Lower leg skin (tissue), 4 donors: Measurements from ENCODE around the gene AQP12A. TPM values are rescaled to one million over a fixed set of nuclear protein-coding genes. Genes with fewer than 3 reads are reported as not detected.
"Not testable (repeated sequence)": the region's sequence is repeated elsewhere in the genome, so short reads cannot be mapped to it uniquely, and the experiment has no call there.

ENCODE experiments used
- DNase-seq, 2 donors: peaks; one replicate each; pipeline ENCODE4 v3.0.0-alpha.2; 2019; ENCODE audit warnings: low spot score in 2 of 2
- H3K4me3 ChIP-seq: fragments of 200-600 bp; sonication (generic); 2 replicates; pipeline ENCODE4 v1.5.1; 2017; ENCODE audit warnings: mild to moderate bottlenecking, low read depth; ENCODE audit not compliant: poor library complexity, severe bottlenecking
- POLR2A ChIP-seq, 2 donors: fragments of 450-650 bp; IDR thresholded peaks; one replicate each; pipeline ENCODE4 v1.6.1; 2016 to 2017; ENCODE audit warnings: antibody characterized with exemption in 2 of 2, mild to moderate bottlenecking in 1 of 2, moderate library complexity in 1 of 2
- WGBS, 2 donors: methylation state at CpG; one replicate each; pipeline ENCODE4 v1.1.5; 2018; 5-methylcytosine and 5-hydroxymethylcytosine counted together
- intact Hi-C: fragments of 100-400 bp; cut with DNase I; formaldehyde crosslinking; loops from one replicate; pipeline ENCODE4 v1.15.0; 2023; ENCODE audit warnings: low total_unique reads
- total RNA-seq, 4 donors: library from RNA; depleted of rRNA; stranded (reverse); fragments of >200 nt; gene quantifications; one replicate each; pipeline ENCODE4 v1.1.0, GENCODE V29; 2016
- TF ChIP-seq, protein P1 (sequence below), 3 donors: fragments of 450-650 bp; IDR thresholded peaks; one replicate each; pipeline ENCODE4 v1.5.1; 2016; ENCODE audit warnings: antibody characterized with exemption in 3 of 3, mild to moderate bottlenecking in 3 of 3, moderate library complexity in 2 of 3

Gene AQP12A
- total RNA-seq, 4 donors from 2014 or later = not detected

DNA sequence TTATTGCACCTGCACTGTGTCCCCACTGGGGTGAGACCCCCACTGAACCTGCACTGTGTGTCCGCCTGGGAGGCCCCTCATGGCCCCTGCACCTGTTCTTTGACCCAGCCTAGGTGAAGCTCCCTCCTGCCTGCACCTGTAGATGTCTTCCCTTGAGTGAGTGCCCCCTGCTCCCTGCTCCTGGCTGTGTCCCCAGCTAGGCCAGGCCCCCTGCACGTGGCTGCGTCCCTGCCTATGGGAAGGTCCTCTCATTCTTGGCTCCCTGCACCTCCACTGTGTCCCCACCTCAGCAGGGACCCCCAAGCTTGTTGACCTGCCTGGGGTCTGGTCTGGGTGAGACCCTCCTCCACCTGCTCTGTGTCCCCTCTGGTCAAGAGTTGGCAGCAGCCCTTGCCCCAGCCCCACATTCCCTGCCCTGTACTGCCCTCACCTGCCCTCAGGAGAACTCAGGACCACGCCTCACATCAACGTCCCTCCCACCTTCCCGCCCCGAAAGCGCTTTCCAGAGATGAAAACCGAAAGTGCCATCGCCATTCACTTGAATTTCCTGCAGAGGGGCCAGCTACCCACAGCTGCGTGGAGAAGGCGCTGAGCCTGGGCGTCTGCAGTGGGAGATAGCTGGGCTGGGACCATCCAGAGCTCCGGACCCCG is 8.2 kb upstream of the AQP12A start:
- 64 to 79% methylated on average over 2 of the region's 15 CpGs for WGBS, 2 donors
- intact Hi-C loops, H3K4me3 ChIP-seq: not testable (repeated sequence)
- DNase-seq = peak in 1 of 2 donors; percentile 52

DNA sequence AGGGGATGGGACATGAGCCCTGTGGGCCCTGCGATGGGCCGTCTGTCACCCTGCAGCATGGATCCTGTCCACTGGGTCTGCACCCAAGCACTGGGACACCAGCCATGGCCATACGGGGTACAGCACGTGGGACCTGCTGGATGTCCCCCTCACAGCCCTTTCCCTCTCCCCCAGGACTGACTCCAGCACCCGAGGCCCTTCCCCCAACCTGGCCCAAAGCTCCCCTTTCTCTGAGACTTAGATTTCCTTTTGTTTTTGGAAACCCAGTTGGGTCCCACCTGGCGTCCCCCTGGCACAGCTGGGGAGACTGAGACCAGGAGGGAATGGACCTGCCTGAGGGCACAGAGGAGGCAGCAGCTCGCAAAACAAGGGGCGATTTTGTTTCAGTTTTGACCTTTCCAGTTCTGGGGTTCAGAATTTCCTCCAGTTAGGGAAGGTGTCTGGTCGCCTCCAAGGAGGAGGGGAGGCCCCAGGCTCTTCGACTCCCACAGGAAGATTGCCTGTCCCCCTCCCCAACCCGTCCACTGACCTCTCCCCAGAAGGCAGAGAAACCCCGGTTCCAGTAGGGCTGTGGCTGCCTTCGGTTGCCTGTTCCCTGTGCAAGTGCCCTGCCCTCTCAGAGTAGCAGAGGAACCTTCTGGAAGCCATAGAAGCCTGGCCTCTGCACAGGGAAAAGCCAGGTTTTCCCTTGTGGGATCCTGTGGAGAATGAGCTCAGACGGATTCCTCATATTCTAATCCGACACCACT is 7.5 kb upstream of the AQP12A start:
- intact Hi-C loops, H3K4me3 ChIP-seq: not testable (repeated sequence)
- peak in 1 of 2 donors; percentile 84 for DNase-seq
- 75 to 77% methylated on average over 13 to 14 of the region's 15 CpGs for WGBS, 2 donors

DNA sequence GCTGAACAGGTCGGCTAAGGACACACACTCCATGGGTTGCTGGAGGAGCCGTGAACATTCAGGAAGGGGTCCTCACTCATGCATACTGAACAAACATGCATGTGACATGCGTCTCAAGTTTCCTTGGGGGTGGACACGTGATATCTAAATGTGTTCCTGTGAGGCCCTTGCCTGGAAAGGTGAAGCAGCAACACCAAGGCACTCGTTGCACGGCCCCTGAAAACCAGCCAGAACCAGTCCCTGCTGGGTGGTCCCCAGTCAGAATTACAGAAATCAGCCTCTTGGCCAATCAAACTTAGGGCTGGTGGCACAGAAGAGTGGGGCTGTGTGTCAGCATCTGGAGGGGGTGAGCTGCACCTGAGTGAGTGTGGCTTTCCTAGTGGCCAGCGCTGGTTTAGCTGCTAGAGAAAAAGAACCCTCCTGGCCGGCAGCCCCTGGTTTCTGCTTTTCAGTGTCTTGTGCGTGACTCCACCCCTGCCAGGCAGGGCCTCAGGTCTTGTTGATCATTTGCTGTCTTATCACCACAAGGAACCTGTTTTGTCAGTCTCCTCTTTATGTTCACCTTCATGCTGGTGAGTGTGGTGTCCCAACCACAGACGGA is 5.8 kb upstream of the AQP12A start:
- H3K4me3 ChIP-seq = no peak overlapping the region
- peak in 1 of 2 donors; percentile 66 for DNase-seq
- TF ChIP-seq POLR2A (IDR thresholded peaks at IDR 0.05) = no peak
- TF ChIP-seq, protein P1, sequence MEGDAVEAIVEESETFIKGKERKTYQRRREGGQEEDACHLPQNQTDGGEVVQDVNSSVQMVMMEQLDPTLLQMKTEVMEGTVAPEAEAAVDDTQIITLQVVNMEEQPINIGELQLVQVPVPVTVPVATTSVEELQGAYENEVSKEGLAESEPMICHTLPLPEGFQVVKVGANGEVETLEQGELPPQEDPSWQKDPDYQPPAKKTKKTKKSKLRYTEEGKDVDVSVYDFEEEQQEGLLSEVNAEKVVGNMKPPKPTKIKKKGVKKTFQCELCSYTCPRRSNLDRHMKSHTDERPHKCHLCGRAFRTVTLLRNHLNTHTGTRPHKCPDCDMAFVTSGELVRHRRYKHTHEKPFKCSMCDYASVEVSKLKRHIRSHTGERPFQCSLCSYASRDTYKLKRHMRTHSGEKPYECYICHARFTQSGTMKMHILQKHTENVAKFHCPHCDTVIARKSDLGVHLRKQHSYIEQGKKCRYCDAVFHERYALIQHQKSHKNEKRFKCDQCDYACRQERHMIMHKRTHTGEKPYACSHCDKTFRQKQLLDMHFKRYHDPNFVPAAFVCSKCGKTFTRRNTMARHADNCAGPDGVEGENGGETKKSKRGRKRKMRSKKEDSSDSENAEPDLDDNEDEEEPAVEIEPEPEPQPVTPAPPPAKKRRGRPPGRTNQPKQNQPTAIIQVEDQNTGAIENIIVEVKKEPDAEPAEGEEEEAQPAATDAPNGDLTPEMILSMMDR (IDR thresholded peaks at IDR 0.05) = no peak
- 47 to 48% methylated on average over 10 of the region's 10 CpGs for WGBS, 2 donors
- intact Hi-C loops = no loop called here

DNA sequence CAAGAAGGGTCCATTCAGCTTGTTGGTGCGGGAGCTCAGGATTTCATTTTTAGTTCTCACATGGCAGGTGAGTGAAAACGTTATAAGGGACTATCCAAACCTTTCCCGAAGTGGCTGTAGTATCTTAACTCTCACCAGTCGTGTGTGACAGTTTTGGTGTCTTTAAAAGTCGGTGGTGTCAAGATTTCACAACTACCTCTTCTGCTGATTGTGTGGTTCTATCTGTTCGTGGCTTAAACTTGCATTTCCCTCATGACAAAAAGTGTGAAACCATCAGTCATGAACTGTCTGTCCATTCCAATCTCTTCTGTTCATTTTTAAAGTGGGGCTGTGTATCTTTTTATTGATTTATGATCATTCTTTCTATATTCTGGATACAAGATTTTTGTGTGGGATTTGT is 5.2 kb upstream of the AQP12A start:
- no peak for DNase-seq
- 59 to 67% methylated on average over 6 of the region's 6 CpGs for WGBS, 2 donors
- no peak for TF ChIP-seq POLR2A (IDR thresholded peaks at IDR 0.05)
- TF ChIP-seq, protein P1 (IDR thresholded peaks at IDR 0.05) = no peak
- no peak overlapping the region for H3K4me3 ChIP-seq
- intact Hi-C loops = no loop called here

DNA sequence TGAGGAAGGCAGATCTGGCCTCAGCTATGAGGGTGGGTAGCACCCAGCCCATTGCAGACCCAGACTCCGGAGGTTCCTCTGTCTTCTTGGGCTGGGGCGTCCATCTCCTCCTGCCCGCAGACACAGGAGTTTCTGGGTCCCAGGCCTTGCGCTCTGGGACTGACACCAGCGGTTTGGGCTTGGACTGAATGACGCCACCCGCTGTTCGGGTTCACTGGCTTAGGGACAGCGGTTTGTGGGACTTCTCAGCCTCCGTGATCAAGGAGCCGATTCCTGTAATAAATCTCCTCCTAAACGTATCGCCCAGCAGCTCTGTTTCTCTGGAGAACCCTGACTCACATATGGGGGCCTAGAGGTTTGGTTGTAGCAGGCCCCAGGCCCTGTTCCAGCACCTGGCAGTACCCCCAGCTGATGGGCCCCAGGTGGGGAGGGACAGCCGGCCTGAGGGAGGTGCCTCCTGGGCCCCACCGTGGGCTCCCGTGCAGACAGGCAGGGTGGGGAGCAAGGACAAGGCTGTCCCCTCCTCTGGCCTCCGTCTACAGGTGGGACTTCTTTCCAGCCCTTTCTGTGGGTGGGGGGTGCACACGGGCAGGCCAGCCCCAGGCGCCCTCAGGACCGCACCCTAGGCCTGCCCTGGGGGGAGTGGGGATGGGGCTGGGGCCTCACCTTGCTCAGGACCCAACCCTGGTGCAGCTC is 4.5 kb upstream of the AQP12A start:
- 81 to 83% methylated on average over 18 to 20 of the region's 20 CpGs for WGBS, 2 donors
- TF ChIP-seq POLR2A (IDR thresholded peaks at IDR 0.05) = no peak
- TF ChIP-seq, protein P1 (IDR thresholded peaks at IDR 0.05) = no peak
- DNase-seq = peak in 1 of 2 donors; percentile 76
- intact Hi-C loops = no loop called here
- H3K4me3 ChIP-seq = no peak overlapping the region

DNA sequence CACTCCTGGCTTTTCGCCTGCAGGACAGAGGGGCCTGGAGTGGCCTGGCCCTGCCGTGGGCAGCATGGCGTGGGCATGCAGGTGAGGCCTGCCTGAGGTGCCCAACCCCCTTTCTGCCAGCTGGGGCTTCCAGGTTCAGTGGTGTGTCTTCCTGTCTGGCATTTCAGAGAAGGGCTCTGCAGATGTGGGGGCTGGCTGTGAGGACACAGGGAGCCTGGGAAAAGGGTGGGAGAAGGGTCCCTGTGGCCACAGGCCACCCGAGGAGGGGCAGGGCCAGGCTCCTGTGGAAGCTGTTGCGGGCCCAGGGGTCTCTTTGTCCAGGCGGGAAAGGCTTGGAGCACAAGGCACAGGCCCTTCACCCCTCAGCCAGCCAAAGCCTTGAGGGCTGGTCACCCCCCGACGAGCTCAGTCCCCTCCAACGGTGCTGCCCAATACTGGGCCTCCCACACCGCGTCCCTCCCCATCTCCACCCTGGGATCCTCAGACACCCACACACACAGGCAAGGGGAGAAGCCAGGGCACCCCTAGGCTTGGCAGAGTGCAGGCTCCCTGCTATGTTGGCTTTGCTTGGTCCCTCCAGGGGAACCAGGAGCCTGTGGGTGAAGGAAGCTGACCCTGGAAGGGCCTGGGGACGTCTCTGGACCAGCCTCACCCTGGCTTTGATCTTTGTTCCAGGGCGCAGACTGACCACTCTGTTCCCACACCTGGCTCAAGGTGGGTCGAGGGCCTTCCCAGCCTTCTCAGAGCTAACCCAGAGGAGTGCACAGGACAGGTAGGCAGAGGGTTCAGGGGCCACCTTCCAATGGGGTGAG is 3.7 kb upstream of the AQP12A start:
- WGBS, 2 donors = 84 to 90% methylated on average over 12 to 13 of the region's 14 CpGs
- H3K4me3 ChIP-seq = no peak overlapping the region
- intact Hi-C loops = no loop called here
- TF ChIP-seq POLR2A (IDR thresholded peaks at IDR 0.05) = no peak
- TF ChIP-seq, protein P1 (IDR thresholded peaks at IDR 0.05) = no peak
- DNase-seq = peak in 1 of 2 donors; percentile 57
